SK-N-DZ (cell line): ENCODE results near the gene HIPK2.

ENCODE experiments used
- DNase-seq: peaks from one replicate; pipeline ENCODE4 v3.0.0-alpha.2; 2015; ENCODE audit warnings: low spot score

HIPK2 gene

GRCh38 chr7:139651308-139651707, 126.5 kb downstream of the HIPK2 start:
- no peak for DNase-seq

GRCh38 chr7:139650429-139651100, 127.2 kb downstream of the HIPK2 start:
- no peak for DNase-seq

- DNase-seq: no peak
Measured at GRCh38 chr7:139648941-139649425, 128.8 kb downstream of the HIPK2 start.

GRCh38 chr7:139648391-139648861, 129.4 kb downstream of the HIPK2 start:
- no peak for DNase-seq

- DNase-seq: no peak
Measured at GRCh38 chr7:139647814-139648390, 129.9 kb downstream of the HIPK2 start.

- no peak for DNase-seq
Measured at GRCh38 chr7:139647085-139647484, 130.7 kb downstream of the HIPK2 start.

- DNase-seq: no peak
Measured at GRCh38 chr7:139646566-139646965, 131.2 kb downstream of the HIPK2 start.

GRCh38 chr7:139645572-139646523, 131.9 kb downstream of the HIPK2 start:
- DNase-seq: peak; percentile 81

- no peak for DNase-seq
Measured at GRCh38 chr7:139643951-139644585, 133.7 kb downstream of the HIPK2 start.

- DNase-seq: no peak
Measured at GRCh38 chr7:139642283-139642682, 135.5 kb downstream of the HIPK2 start.

GRCh38 chr7:139641337-139641992, 136.3 kb downstream of the HIPK2 start:
- DNase-seq: no peak

- no peak for DNase-seq
Measured at GRCh38 chr7:139640681-139641080, 137.1 kb downstream of the HIPK2 start.

- DNase-seq: no peak
Measured at GRCh38 chr7:139639563-139639962, 138.2 kb downstream of the HIPK2 start.

GRCh38 chr7:139635526-139636302, 142.1 kb downstream of the HIPK2 start:
- DNase-seq: no peak

GRCh38 chr7:139634087-139634486, 143.7 kb downstream of the HIPK2 start:
- no peak for DNase-seq

- no peak for DNase-seq
Measured at GRCh38 chr7:139631520-139632031, 146.2 kb downstream of the HIPK2 start.

- no peak for DNase-seq
Measured at GRCh38 chr7:139630643-139631519, 146.9 kb downstream of the HIPK2 start.

- no peak for DNase-seq
Measured at GRCh38 chr7:139629392-139630082, 148.3 kb downstream of the HIPK2 start.
